CD14-positive monocyte (primary cell): ENCODE results near the gene RASSF6. TPM values are rescaled to one million over a fixed set of nuclear protein-coding genes. Genes with fewer than 3 reads are reported as not detected.

Source experiments
- DNase-seq, 3 donors: peaks; one replicate each; pipeline ENCODE4 v3.0.0-alpha.2; 2011 to 2022
- H2AFZ ChIP-seq: 2 replicates; pipeline ENCODE4 v1.6.0; 2012; ENCODE audit warnings: mild to moderate bottlenecking, low read depth, low read length, inconsistent platforms; ENCODE audit not compliant: insufficient read depth, poor library complexity, severe bottlenecking
- H3K27ac ChIP-seq, 2 donors: 1 replicate in 1 of 2; 2 replicates in 1 of 2; pipeline ENCODE4 v1.5.1; 2012 to 2013; ENCODE audit warnings: low read length in 2 of 2, control low read depth in 1 of 2, inconsistent platforms in 1 of 2, low read depth in 1 of 2, mild to moderate bottlenecking in 1 of 2
- H3K27me3 ChIP-seq, 2 donors: one replicate each; pipeline versions ENCODE4 v1.6.0 to v1.6.1; 2011 to 2013; ENCODE audit warnings: low read length in 2 of 2; ENCODE audit not compliant: control insufficient read depth in 2 of 2, insufficient read depth in 2 of 2
- H3K36me3 ChIP-seq, 2 donors: replicated peaks in 1 of 2; 1 replicate in 1 of 2; 2 replicates in 1 of 2; pipeline versions ENCODE4 v1.5.1 to v1.6.1; 2012 to 2013; ENCODE audit warnings: low read length in 2 of 2, control low read depth in 1 of 2, inconsistent platforms in 1 of 2, mild to moderate bottlenecking in 1 of 2; ENCODE audit not compliant: insufficient read depth in 2 of 2, control insufficient read depth in 1 of 2
- H3K4me1 ChIP-seq, 2 donors: 1 replicate in 1 of 2; 2 replicates in 1 of 2; pipeline versions ENCODE4 v1.5.1 to v1.6.1; 2012 to 2013; ENCODE audit warnings: low read length in 2 of 2, control low read depth in 1 of 2, inconsistent platforms in 1 of 2, mild to moderate bottlenecking in 1 of 2, moderate library complexity in 1 of 2; ENCODE audit not compliant: insufficient read depth in 2 of 2, control insufficient read depth in 1 of 2
- H3K4me2 ChIP-seq: replicated peaks from 2 replicates; pipeline ENCODE3; 2012; ENCODE audit warnings: low read length, moderate library complexity, mild to moderate bottlenecking; ENCODE audit not compliant: poor library complexity, severe bottlenecking; ENCODE audit errors: extremely low read depth
- H3K4me3 ChIP-seq, 3 experiments: fragments of 200-600 bp in 1 of 3; sonication (generic) in 1 of 3; replicated peaks in 1 of 3; 1 replicate in 2 of 3; 2 replicates in 1 of 3; pipeline ENCODE4 v1.5.1; 2011 to 2013; ENCODE audit warnings: low read length in 3 of 3, mild to moderate bottlenecking in 3 of 3, control low read depth in 2 of 3, low read depth in 2 of 3, inconsistent platforms in 1 of 3, moderate library complexity in 1 of 3
- H3K79me2 ChIP-seq: 2 replicates; pipeline ENCODE4 v1.6.0; 2012; ENCODE audit warnings: mild to moderate bottlenecking, control low read depth, inconsistent platforms, low read length, moderate library complexity; ENCODE audit not compliant: insufficient read depth
- H3K9ac ChIP-seq: 2 replicates; pipeline ENCODE4 v1.6.0; 2017; ENCODE audit warnings: low read length, mild to moderate bottlenecking; ENCODE audit not compliant: insufficient read depth, poor library complexity, severe bottlenecking
- H3K9me3 ChIP-seq, 2 donors: replicated peaks in 1 of 2; 1 replicate in 1 of 2; 2 replicates in 1 of 2; pipeline versions ENCODE4 v1.5.1 to v1.6.1; 2012 to 2013; ENCODE audit warnings: low read length in 2 of 2, control low read depth in 1 of 2; ENCODE audit not compliant: control insufficient read depth in 1 of 2, insufficient read depth in 1 of 2
- H4K20me1 ChIP-seq: 2 replicates; pipeline ENCODE4 v1.6.0; 2012; ENCODE audit warnings: mild to moderate bottlenecking, low read length, control low read depth, moderate library complexity; ENCODE audit not compliant: insufficient read depth
- H3K27ac Mint-ChIP-seq, 7 donors: one replicate each; pipeline ENCODE4 v1.8.0; 2020; ENCODE audit warnings: mild to moderate bottlenecking in 7 of 7, mixed read lengths in 7 of 7, moderate library complexity in 6 of 7, inconsistent platforms in 2 of 7
- H3K27me3 Mint-ChIP-seq, 3 donors: one replicate each; pipeline ENCODE4 v1.8.0; 2021 to 2022; ENCODE audit warnings: low read depth in 3 of 3, mild to moderate bottlenecking in 3 of 3, mixed read lengths in 3 of 3, moderate library complexity in 3 of 3, inconsistent platforms in 1 of 3
- H3K36me3 Mint-ChIP-seq, 2 donors: one replicate each; pipeline ENCODE4 v1.8.0; 2020; ENCODE audit warnings: mixed read lengths in 2 of 2, inconsistent platforms in 1 of 2, mild to moderate bottlenecking in 1 of 2
- H3K4me1 Mint-ChIP-seq: one replicate; pipeline ENCODE4 v1.8.0; 2020; ENCODE audit warnings: mild to moderate bottlenecking, mixed read lengths
- H3K4me3 Mint-ChIP-seq, 2 donors: one replicate each; pipeline ENCODE4 v1.8.0; 2020; ENCODE audit warnings: mild to moderate bottlenecking in 2 of 2, mixed read lengths in 2 of 2, moderate library complexity in 1 of 2
- H3K9me3 Mint-ChIP-seq, 7 donors: one replicate each; pipeline ENCODE4 v1.8.0; 2020 to 2022; ENCODE audit warnings: mixed read lengths in 7 of 7, mild to moderate bottlenecking in 6 of 7, moderate library complexity in 6 of 7, inconsistent platforms in 2 of 7
- WGBS: methylation state at CpG from one replicate; pipeline ENCODE4 v1.1.5; 2013; ENCODE audit warnings: missing lambda C conversion rate; ENCODE audit not compliant: insufficient coverage; 5-methylcytosine and 5-hydroxymethylcytosine counted together
- intact Hi-C, 2 donors: fragments of 100-400 bp; cut with micrococcal nuclease; formaldehyde crosslinking; loops; one replicate each; pipeline versions ENCODE4 v1.15.0 to v1.15.1; 2023
- polyA plus RNA-seq, 3 donors: library from polyadenylated mRNA; depleted of rRNA in 1 of 3; unstranded in 2 of 3; stranded (reverse) in 1 of 3; fragments of 300-500 nt in 2 of 3; fragments of >200 nt in 1 of 3; fragmentation: Illumina TruSeq in 2 of 3; gene quantifications; 1 replicate in 2 of 3; 2 replicates in 1 of 3; pipeline ENCODE4 v1.2.3, GENCODE V29; 2012 to 2021
- TF ChIP-seq, protein P1 (sequence below): fragments of 200-600 bp; IDR thresholded peaks from one replicate; pipeline ENCODE4 v1.8.0; 2022; ENCODE audit warnings: antibody characterized with exemption, mild to moderate bottlenecking

RASSF6 gene
- polyA plus RNA-seq, 3 donors = not detected

DNA sequence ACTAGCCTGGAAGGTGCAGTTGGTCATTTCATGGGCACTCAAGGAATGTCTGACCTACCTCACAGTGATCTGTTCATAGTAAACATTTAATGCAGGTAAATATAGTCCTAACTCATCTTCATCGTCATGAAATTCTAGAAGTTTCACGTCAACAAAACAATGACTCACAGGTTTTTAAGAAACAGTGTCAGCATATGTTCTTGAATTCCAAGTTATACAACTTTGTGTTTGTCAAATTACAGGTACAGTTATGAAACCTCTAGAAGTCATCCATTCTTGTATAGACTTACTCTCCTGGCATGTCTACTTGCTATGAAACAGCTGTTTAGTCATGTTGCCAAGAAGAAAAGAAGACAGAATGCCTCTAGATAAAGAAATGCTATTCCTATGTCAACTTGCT, 92.1 kb downstream of the RASSF6 start:
- intact Hi-C loops = no loop called here
- Histone ChIP-seq H3K4me2 (no peak overlapping the region), H3K36me3 (no peaks in the 10 kb centered on the region), H3K9ac (no peak overlapping the region), H3K9me3 (no peaks in the 10 kb centered on the region), H2AFZ (no peak overlapping the region), H3K79me2 (no peaks in the 10 kb centered on the region), H3K27me3 (no peaks in the 10 kb centered on the region), H3K27ac (no peak overlapping the region), H3K4me1 (no peaks in the 10 kb centered on the region), H4K20me1 (no peaks in the 10 kb centered on the region), H3K4me3 (no peak overlapping the region)
- no peak for DNase-seq
- Mint-ChIP-seq H3K4me1 (no peaks in the 10 kb centered on the region), H3K36me3 (no peaks in the 10 kb centered on the region), H3K4me3 (no peak overlapping the region), H3K9me3 (peaks cover 0 to 3% (median 0%) of the 10 kb centered on the region in 7 donors), H3K27me3 (peaks cover 0 to 2% (median 0%) of the 10 kb centered on the region in 3 donors), H3K27ac (no peak overlapping the region)
- no CpG with 5 or more reads among the region's 2 CpGs for WGBS
- TF ChIP-seq, protein P1, sequence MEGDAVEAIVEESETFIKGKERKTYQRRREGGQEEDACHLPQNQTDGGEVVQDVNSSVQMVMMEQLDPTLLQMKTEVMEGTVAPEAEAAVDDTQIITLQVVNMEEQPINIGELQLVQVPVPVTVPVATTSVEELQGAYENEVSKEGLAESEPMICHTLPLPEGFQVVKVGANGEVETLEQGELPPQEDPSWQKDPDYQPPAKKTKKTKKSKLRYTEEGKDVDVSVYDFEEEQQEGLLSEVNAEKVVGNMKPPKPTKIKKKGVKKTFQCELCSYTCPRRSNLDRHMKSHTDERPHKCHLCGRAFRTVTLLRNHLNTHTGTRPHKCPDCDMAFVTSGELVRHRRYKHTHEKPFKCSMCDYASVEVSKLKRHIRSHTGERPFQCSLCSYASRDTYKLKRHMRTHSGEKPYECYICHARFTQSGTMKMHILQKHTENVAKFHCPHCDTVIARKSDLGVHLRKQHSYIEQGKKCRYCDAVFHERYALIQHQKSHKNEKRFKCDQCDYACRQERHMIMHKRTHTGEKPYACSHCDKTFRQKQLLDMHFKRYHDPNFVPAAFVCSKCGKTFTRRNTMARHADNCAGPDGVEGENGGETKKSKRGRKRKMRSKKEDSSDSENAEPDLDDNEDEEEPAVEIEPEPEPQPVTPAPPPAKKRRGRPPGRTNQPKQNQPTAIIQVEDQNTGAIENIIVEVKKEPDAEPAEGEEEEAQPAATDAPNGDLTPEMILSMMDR = no peak

DNA sequence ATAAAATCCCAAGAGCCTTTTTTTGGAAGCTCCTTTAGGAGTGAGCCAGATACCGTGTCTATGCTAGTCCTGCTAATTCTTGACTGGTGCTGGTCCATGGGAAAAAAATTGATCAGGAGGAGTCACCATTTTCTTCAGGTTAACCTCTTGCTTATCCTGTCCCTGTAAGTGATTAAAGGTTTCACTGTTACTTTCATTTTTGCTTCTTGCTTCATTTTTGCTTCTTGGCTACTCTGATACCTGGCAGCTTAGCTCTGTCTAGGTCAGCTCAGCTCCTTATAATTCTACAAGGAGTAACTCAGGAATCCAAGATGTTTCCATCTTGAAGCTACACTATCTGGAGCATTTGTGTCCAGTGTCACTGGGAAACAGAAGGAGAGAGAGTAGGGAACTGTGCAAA, 93.0 kb downstream of the RASSF6 start:
- H3K79me2 ChIP-seq = no peaks in the 10 kb centered on the region
- no peaks in the 10 kb centered on the region for H3K36me3 ChIP-seq
- no peaks in the 10 kb centered on the region for H3K4me1 ChIP-seq
- TF ChIP-seq, protein P1 = no peak
- Mint-ChIP-seq H3K4me3 (no peak overlapping the region), H3K4me1 (no peaks in the 10 kb centered on the region), H3K36me3 (no peaks in the 10 kb centered on the region), H3K27ac (no peak overlapping the region), H3K27me3 (peaks cover 0 to 2% (median 1%) of the 10 kb centered on the region in 3 donors), H3K9me3 (peaks cover 0 to 3% (median 0%) of the 10 kb centered on the region in 7 donors)
- no peak overlapping the region for H3K4me3 ChIP-seq
- H3K27me3 ChIP-seq = no peaks in the 10 kb centered on the region
- H3K4me2 ChIP-seq = no peak overlapping the region
- WGBS = 80% methylated on average over 1 of the region's 1 CpG
- no peak overlapping the region for H3K27ac ChIP-seq
- no peak for DNase-seq
- no peak overlapping the region for H3K9ac ChIP-seq
- H3K9me3 ChIP-seq = no peaks in the 10 kb centered on the region
- intact Hi-C loops = no loop called here
- H2AFZ ChIP-seq = no peak overlapping the region
- no peaks in the 10 kb centered on the region for H4K20me1 ChIP-seq
